ENCODE data around the gene ZNF3.

- TF ChIP-seq CTCF (IDR thresholded peaks at IDR 0.05) (no peak), POLR2A (IDR thresholded peaks at IDR 0.05) (no peak), EP300 (IDR thresholded peaks at IDR 0.05) (no peak)
Observed at GRCh38 chr7:100093054-100093453, 11.5 kb upstream of the ZNF3 start.
